ENCODE data around the gene CXCL8. TPM values are rescaled to one million over a fixed set of nuclear protein-coding genes. Genes with fewer than 3 reads are reported as not detected.

Gene CXCL8
- total RNA-seq, 4 donors from 2014 or later: 0.55 to 1.1 TPM; not detected in 2

DNA sequence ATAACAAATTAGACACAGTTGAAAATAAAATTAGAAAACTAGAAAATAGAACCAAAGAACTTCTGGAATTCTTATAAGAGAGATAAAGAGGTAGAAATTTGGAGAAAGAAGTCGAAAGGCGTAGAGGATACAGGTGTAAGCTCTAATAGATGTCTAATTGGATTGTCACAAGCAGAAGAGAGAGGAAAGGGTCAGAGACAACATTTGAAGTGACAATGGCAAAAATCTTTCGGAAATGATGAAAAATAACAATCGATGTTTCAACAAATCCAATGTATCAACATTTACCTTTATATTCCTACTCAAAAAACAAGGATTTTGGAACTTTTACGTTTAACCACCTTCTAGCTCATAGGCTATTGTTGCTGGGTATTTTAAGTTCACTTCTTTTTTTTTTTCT lies 3.8 kb downstream of the CXCL8 start:
- in situ Hi-C loops (cut with MboI; ENCODE audit: low pct_ligation_motif_present in 1 of 4, low pct_unique_long_range_greater_than_20kb in 1 of 4, low sequenced_read_pairs in 3 of 4) (no loop called here), intact Hi-C loops (cut with DNase I; ENCODE audit: low total_unique reads) (no loop called here)
- 81 to 83% methylated on average over 5 of the region's 5 CpGs for WGBS, 2 donors (ENCODE audit: low coverage in 1 of 2)
- Histone ChIP-seq H3K4me1 (peaks cover 0 to 13% (median 7%) of the 10 kb centered on the region in 4 donors), H3K9me3 (no peaks in the 10 kb centered on the region), H3K36me3 (no peaks in the 10 kb centered on the region), H3K4me3 (no peak overlapping the region), H3K27me3 (no peaks in the 10 kb centered on the region), H3K27ac (no peak overlapping the region)
- DNase-seq: no peak
- TF ChIP-seq POLR2A (IDR thresholded peaks at IDR 0.05) (no peak), EP300 (IDR thresholded peaks at IDR 0.05; ENCODE audit: low read depth) (no peak), POLR2AphosphoS5 (IDR thresholded peaks at IDR 0.05) (no peak)
- TF ChIP-seq, protein P1, sequence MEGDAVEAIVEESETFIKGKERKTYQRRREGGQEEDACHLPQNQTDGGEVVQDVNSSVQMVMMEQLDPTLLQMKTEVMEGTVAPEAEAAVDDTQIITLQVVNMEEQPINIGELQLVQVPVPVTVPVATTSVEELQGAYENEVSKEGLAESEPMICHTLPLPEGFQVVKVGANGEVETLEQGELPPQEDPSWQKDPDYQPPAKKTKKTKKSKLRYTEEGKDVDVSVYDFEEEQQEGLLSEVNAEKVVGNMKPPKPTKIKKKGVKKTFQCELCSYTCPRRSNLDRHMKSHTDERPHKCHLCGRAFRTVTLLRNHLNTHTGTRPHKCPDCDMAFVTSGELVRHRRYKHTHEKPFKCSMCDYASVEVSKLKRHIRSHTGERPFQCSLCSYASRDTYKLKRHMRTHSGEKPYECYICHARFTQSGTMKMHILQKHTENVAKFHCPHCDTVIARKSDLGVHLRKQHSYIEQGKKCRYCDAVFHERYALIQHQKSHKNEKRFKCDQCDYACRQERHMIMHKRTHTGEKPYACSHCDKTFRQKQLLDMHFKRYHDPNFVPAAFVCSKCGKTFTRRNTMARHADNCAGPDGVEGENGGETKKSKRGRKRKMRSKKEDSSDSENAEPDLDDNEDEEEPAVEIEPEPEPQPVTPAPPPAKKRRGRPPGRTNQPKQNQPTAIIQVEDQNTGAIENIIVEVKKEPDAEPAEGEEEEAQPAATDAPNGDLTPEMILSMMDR (IDR thresholded peaks at IDR 0.05): no peak

DNA sequence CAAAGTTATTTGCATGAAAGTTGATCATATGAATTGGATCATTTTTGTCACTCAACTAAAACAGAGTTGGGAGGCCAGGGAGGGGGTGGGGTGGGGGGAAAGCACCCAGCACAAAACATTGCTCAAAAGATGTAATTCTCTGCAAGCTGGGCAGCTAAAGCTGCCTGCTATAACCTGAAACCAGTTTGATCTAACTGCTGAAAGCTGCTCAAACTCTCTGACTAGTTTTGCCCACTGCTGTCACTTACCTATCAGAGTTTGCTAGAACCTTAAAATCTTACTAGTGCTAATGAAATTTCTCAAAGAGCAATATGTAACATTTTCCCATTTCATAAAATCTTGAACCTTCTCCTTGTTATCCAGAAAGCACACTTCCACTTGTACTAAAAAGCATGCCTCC lies 10.4 kb downstream of the CXCL8 start:
- H3K9me3 ChIP-seq: no peaks in the 10 kb centered on the region
- TF ChIP-seq, protein P1 (IDR thresholded peaks at IDR 0.05): no peak
- TF ChIP-seq POLR2AphosphoS5 (IDR thresholded peaks at IDR 0.05) (no peak), POLR2A (IDR thresholded peaks at IDR 0.05) (no peak), EP300 (IDR thresholded peaks at IDR 0.05; ENCODE audit: low read depth) (no peak)
- H3K4me3 ChIP-seq: no peak overlapping the region
- in situ Hi-C loops (cut with MboI; ENCODE audit: low pct_ligation_motif_present in 1 of 4, low pct_unique_long_range_greater_than_20kb in 1 of 4, low sequenced_read_pairs in 3 of 4) (no loop called here), intact Hi-C loops (cut with DNase I; ENCODE audit: low total_unique reads) (no loop called here)
- DNase-seq: no peak
- H3K27me3 ChIP-seq: no peaks in the 10 kb centered on the region
- H3K4me1 ChIP-seq: no peaks in the 10 kb centered on the region
- H3K36me3 ChIP-seq: no peaks in the 10 kb centered on the region
- H3K27ac ChIP-seq: no peak overlapping the region

DNA sequence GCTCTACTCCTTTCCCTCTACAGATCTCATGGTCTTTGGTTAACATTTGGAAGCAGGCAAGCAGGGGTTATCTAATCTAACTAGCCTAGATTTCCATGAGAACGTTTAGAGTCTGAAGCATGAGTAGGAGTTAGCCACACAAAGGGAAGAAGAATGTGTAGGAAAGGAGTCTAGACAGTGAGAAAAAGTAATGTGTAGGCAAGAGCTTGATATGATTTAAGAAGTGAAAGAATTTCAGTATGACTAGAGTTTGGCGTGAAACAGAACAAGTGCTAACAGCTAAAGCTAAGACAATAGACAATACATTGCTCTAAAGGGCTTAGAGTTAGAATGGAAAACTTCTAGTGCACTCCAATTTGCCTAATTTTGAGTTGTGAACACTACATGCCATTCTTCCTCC lies 10.8 kb downstream of the CXCL8 start:
- no peaks in the 10 kb centered on the region for H3K36me3 ChIP-seq
- no peaks in the 10 kb centered on the region for H3K27me3 ChIP-seq
- WGBS, 2 donors (ENCODE audit: low coverage in 1 of 2): 34 to 47% methylated on average over 2 of the region's 2 CpGs
- DNase-seq: no peak
- intact Hi-C loops (cut with DNase I; ENCODE audit: low total_unique reads) (no loop called here), in situ Hi-C loops (cut with MboI; ENCODE audit: low pct_ligation_motif_present in 1 of 4, low pct_unique_long_range_greater_than_20kb in 1 of 4, low sequenced_read_pairs in 3 of 4) (no loop called here)
- TF ChIP-seq POLR2AphosphoS5 (IDR thresholded peaks at IDR 0.05): no peak
- no peak overlapping the region for H3K4me3 ChIP-seq
- H3K27ac ChIP-seq: no peak overlapping the region
- H3K4me1 ChIP-seq: no peaks in the 10 kb centered on the region
- no peaks in the 10 kb centered on the region for H3K9me3 ChIP-seq

DNA sequence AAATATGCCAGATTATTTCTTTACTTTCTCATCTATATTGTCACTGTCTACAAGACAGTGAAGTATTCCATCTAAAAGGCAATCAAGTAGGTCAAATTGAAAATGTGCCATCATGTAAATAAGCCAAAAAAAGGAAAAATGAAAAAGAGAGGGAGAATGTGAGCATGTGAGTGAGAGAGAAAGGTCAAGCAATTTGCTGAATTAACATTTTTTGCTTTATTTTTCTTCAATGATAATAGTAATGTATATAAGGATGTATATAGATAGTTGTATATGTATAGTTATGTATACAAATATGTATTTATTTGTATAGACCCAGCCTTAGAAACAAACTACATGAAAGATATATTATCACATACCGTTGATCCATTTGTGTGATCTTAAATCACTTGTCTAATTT lies 11.5 kb downstream of the CXCL8 start:
- TF ChIP-seq, protein P1 (IDR thresholded peaks at IDR 0.05): no peak
- no peak for TF ChIP-seq POLR2A (IDR thresholded peaks at IDR 0.05)
- TF ChIP-seq EP300 (IDR thresholded peaks at IDR 0.05; ENCODE audit: low read depth): no peak
- no peak for TF ChIP-seq POLR2AphosphoS5 (IDR thresholded peaks at IDR 0.05)
- H3K9me3 ChIP-seq: no peaks in the 10 kb centered on the region
- intact Hi-C loops (cut with DNase I; ENCODE audit: low total_unique reads) (no loop called here), in situ Hi-C loops (cut with MboI; ENCODE audit: low pct_ligation_motif_present in 1 of 4, low pct_unique_long_range_greater_than_20kb in 1 of 4, low sequenced_read_pairs in 3 of 4) (no loop called here)
- H3K27ac ChIP-seq: no peak overlapping the region
- no peak overlapping the region for H3K4me3 ChIP-seq
- H3K4me1 ChIP-seq: no peaks in the 10 kb centered on the region
- H3K27me3 ChIP-seq: no peaks in the 10 kb centered on the region
- 85 to 88% methylated on average over 1 of the region's 1 CpG for WGBS, 2 donors (ENCODE audit: low coverage in 1 of 2)
- no peaks in the 10 kb centered on the region for H3K36me3 ChIP-seq
- no peak for DNase-seq

DNA sequence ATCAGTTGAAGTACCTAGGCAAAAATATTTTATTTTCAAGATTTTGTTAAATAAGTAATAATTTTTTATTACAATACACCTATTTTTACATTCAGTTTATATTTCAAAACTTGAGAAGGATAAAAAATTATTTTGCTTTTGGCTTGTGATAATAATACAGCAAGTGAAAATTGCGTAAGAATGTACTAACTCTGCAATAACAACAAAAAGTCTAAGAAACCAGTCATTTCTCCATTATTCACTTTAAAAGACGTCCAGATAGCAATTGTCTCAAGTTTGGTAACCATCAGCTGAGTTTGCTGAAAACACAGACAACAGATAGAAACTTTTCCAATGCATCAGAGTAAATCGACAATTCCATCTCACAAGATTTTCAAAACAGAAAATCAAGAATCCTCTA lies 12.1 kb downstream of the CXCL8 start:
- H3K27ac ChIP-seq: no peak overlapping the region
- DNase-seq: no peak
- in situ Hi-C loops (cut with MboI; ENCODE audit: low pct_ligation_motif_present in 1 of 4, low pct_unique_long_range_greater_than_20kb in 1 of 4, low sequenced_read_pairs in 3 of 4): no loop called here
- TF ChIP-seq EP300 (IDR thresholded peaks at IDR 0.05; ENCODE audit: low read depth) (no peak), POLR2AphosphoS5 (IDR thresholded peaks at IDR 0.05) (no peak), POLR2A (IDR thresholded peaks at IDR 0.05) (no peak)
- TF ChIP-seq, protein P1 (IDR thresholded peaks at IDR 0.05): no peak
- H3K9me3 ChIP-seq: no peaks in the 10 kb centered on the region
- no peaks in the 10 kb centered on the region for H3K27me3 ChIP-seq
- WGBS, 2 donors (ENCODE audit: low coverage in 1 of 2): 76 to 79% methylated on average over 3 of the region's 3 CpGs
- no peaks in the 10 kb centered on the region for H3K4me1 ChIP-seq
- no peaks in the 10 kb centered on the region for H3K36me3 ChIP-seq
- H3K4me3 ChIP-seq: no peak overlapping the region
- intact Hi-C loops (cut with DNase I; ENCODE audit: low total_unique reads): no loop called here

Data from transverse colon (tissue), 4 donors.